HepG2 (cell line): ENCODE measurements around the gene ABHD11. TPM values are rescaled to one million over a fixed set of nuclear protein-coding genes. Genes with fewer than 3 reads are reported as not detected.
A peak's percentile ranks its signal among the peaks of the same experiment; 100 is the strongest.

Experiments
- ATAC-seq: fragments of 200-7000 bp; cut with Tn5 transposase; 3 replicates; pipeline ENCODE4 v1.9.1; 2020; ENCODE audit warnings: mild to moderate bottlenecking, moderate library complexity
- BruUV-seq: library from RNA; stranded (reverse); fragments of 400-500 nt; replicated peaks from 2 replicates; lab custom pipeline; 2021; lab: Mats Ljungman, UMichigan
- CTCF ChIA-PET: fragments of 300-600 bp; formaldehyde crosslinking; extraction: SDS; loops from one replicate; lab custom pipeline; 2021; ENCODE audit warnings: low total read pairs, inconsistent platforms, low intra/inter-chr PET ratio; lab: Yijun Ruan, JAX
- POLR2A ChIA-PET: fragments of 350-600 bp; sonication (Branson Sonifier 250); formaldehyde crosslinking; loops from one replicate; lab custom pipeline; 2020; ENCODE audit warnings: antibody characterized with exemption, inconsistent platforms; lab: Yijun Ruan, JAX
- DNase-seq: peaks from one replicate; pipeline ENCODE4 v3.0.0-alpha.2; 2015; ENCODE audit warnings: low spot score
- FAIRE-seq: peaks from 3 replicates; lab custom pipeline; 2011; peaks lifted over from hg19 to GRCh38; lab: Jason Lieb, UNC
- H2AFZ ChIP-seq: one replicate; pipeline ENCODE4 v1.6.1; 2011; ENCODE audit warnings: low read length, inconsistent platforms
- H3K27ac ChIP-seq: fragments of 300-600 bp; 3 replicates; pipeline ENCODE4 v1.8.0; 2011; ENCODE audit warnings: mixed run types, mild to moderate bottlenecking, mixed read lengths, low read length, inconsistent platforms; ENCODE audit not compliant: insufficient read depth; ENCODE audit errors: extremely low read length
- H3K27me3 ChIP-seq, 2 experiments: fragments of 200-600 bp in 1 of 2; 2 replicates in 1 of 2; 3 replicates in 1 of 2; pipeline versions ENCODE4 v1.6.0 to v1.8.0; 2011; ENCODE audit warnings: low read length in 2 of 2, mild to moderate bottlenecking in 2 of 2, moderate library complexity in 2 of 2, inconsistent platforms in 1 of 2; ENCODE audit not compliant: insufficient read depth in 2 of 2, control insufficient read depth in 1 of 2
- H3K36me3 ChIP-seq, 2 experiments: fragments of 200-600 bp in 1 of 2; replicated peaks in 1 of 2; 2 replicates in 1 of 2; 3 replicates in 1 of 2; pipeline versions ENCODE4 v1.5.1 to v1.8.0; 2011; ENCODE audit warnings: low read length in 2 of 2, inconsistent platforms in 1 of 2; ENCODE audit not compliant: insufficient read depth in 2 of 2, control insufficient read depth in 1 of 2
- H3K4me1 ChIP-seq: 2 replicates; pipeline ENCODE4 v1.5.1; 2012; ENCODE audit warnings: low read length, inconsistent platforms; ENCODE audit not compliant: insufficient read depth
- H3K4me2 ChIP-seq: 2 replicates; pipeline ENCODE4 v1.6.0; 2011; ENCODE audit warnings: low read depth, low read length, inconsistent platforms
- H3K4me3 ChIP-seq, 3 experiments: fragments of 200-600 bp in 1 of 3; sonication (generic), shearing (Covaris generic) in 1 of 3; replicated peaks in 1 of 3; 2 replicates each; pipeline ENCODE4 v1.5.1; 2011 to 2016; ENCODE audit warnings: low read length in 3 of 3, inconsistent platforms in 2 of 3, low read depth in 2 of 3, mild to moderate bottlenecking in 2 of 3, control low read depth in 1 of 3, mixed read lengths in 1 of 3; ENCODE audit not compliant: insufficient read depth in 1 of 3
- H3K79me2 ChIP-seq: one replicate; pipeline ENCODE4 v1.6.1; 2011; ENCODE audit warnings: low read length, inconsistent platforms; ENCODE audit not compliant: insufficient read depth
- H3K9ac ChIP-seq: 2 replicates; pipeline ENCODE4 v1.6.0; 2011; ENCODE audit warnings: mild to moderate bottlenecking, low read depth, low read length, inconsistent platforms; ENCODE audit not compliant: insufficient read depth
- H3K9me3 ChIP-seq: 2 replicates; pipeline ENCODE4 v1.5.1; 2012; ENCODE audit warnings: mild to moderate bottlenecking, low read length
- H4K20me1 ChIP-seq: 2 replicates; pipeline ENCODE4 v1.6.0; 2011; ENCODE audit warnings: inconsistent platforms, mild to moderate bottlenecking, low read length, moderate library complexity; ENCODE audit not compliant: insufficient read depth
- BHLHE40 ChIP-seq: IDR thresholded peaks from 2 replicates; pipeline ENCODE4 v1.6.1; 2011; ENCODE audit warnings: low read length, improper control_type of control experiment
- EP300 ChIP-seq, 3 experiments: sonication (generic) in 1 of 3; formaldehyde crosslinking in 1 of 3; IDR thresholded peaks; 2 replicates each; pipeline versions ENCODE4 v1.5.1 to v1.6.1; 2011 to 2020; ENCODE audit warnings: low read depth in 2 of 3, low read length in 2 of 3, borderline replicate concordance in 1 of 3, improper control_type of control experiment in 1 of 3, mild to moderate bottlenecking in 1 of 3, missing genetic modification reagents in 1 of 3, moderate library complexity in 1 of 3
- GATAD2A ChIP-seq: IDR thresholded peaks from 2 replicates; pipeline ENCODE4 v1.6.1; 2016
- HDAC2 ChIP-seq: sonication (generic); formaldehyde crosslinking; IDR thresholded peaks from 2 replicates; pipeline ENCODE4 v1.4.0; 2020; ENCODE audit warnings: missing genetic modification reagents
- HNRNPL ChIP-seq: fragments of 200-400 bp; formaldehyde crosslinking; IDR thresholded peaks from 2 replicates; pipeline ENCODE4 v1.6.1; 2017; ENCODE audit warnings: mild to moderate bottlenecking, low read depth, low read length
- HOXA3 ChIP-seq: sonication (generic); formaldehyde crosslinking; IDR thresholded peaks from 2 replicates; pipeline ENCODE4 v1.5.0; 2020; ENCODE audit warnings: missing genetic modification reagents
- KDM1A ChIP-seq: IDR thresholded peaks from 2 replicates; pipeline ENCODE4 v1.6.1; 2016; ENCODE audit warnings: missing compliant biosample characterization
- KLF6 ChIP-seq: IDR thresholded peaks from 2 replicates; pipeline ENCODE4 v1.8.0; 2016; ENCODE audit warnings: missing biosample characterization, missing genetic modification reagents
- MAX ChIP-seq: IDR thresholded peaks from 2 replicates; pipeline ENCODE4 v1.6.1; 2012; ENCODE audit warnings: inconsistent platforms
- NR2C2 ChIP-seq: sonication (generic); formaldehyde crosslinking; IDR thresholded peaks from 2 replicates; pipeline ENCODE4 v1.4.0; 2020; ENCODE audit warnings: missing genetic modification reagents, mild to moderate bottlenecking, moderate library complexity, borderline replicate concordance
- NR2F1 ChIP-seq, 2 experiments: fragments of 450-650 bp in 1 of 2; formaldehyde crosslinking in 1 of 2; IDR thresholded peaks; 2 replicates each; pipeline versions ENCODE4 v1.5.0 to v1.6.1; 2016 to 2020; ENCODE audit warnings: mild to moderate bottlenecking in 1 of 2, missing compliant biosample characterization in 1 of 2, missing genetic modification reagents in 1 of 2, moderate library complexity in 1 of 2
- NR2F6 ChIP-seq, 2 experiments: IDR thresholded peaks; 2 replicates each; pipeline ENCODE4 v1.6.1; 2016; ENCODE audit warnings: antibody characterized with exemption in 1 of 2, mild to moderate bottlenecking in 1 of 2
- PAXIP1 ChIP-seq: sonication (generic); formaldehyde crosslinking; conservative IDR thresholded peaks from 2 replicates; pipeline ENCODE4 v1.4.0; 2020; ENCODE audit warnings: mild to moderate bottlenecking, missing genetic modification reagents, moderate library complexity
- PTBP1 ChIP-seq: fragments of 200-400 bp; formaldehyde crosslinking; IDR thresholded peaks from 2 replicates; pipeline ENCODE4 v1.6.1; 2018; ENCODE audit warnings: low read length, low read depth; ENCODE audit not compliant: poor library complexity, severe bottlenecking
- RFX3 ChIP-seq: IDR thresholded peaks from 2 replicates; pipeline ENCODE4 v1.6.1; 2016; ENCODE audit warnings: missing biosample characterization, missing genetic modification reagents
- SIN3A ChIP-seq: IDR thresholded peaks from 2 replicates; pipeline ENCODE4 v1.6.1; 2011; ENCODE audit warnings: low read depth, mild to moderate bottlenecking, control low read depth, low read length, borderline replicate concordance
- TBP ChIP-seq: sonication (generic); formaldehyde crosslinking; IDR thresholded peaks from 2 replicates; pipeline ENCODE4 v1.5.0; 2020; ENCODE audit warnings: missing genetic modification reagents
- XRCC5 ChIP-seq: fragments of 200-400 bp; formaldehyde crosslinking; optimal IDR thresholded peaks from 2 replicates; pipeline ENCODE3; 2017; ENCODE audit warnings: mild to moderate bottlenecking, low read length
- ZBTB7B ChIP-seq: sonication (generic); formaldehyde crosslinking; IDR thresholded peaks from 2 replicates; pipeline ENCODE4 v1.4.0; 2020; ENCODE audit warnings: missing genetic modification reagents
- ZNF136 ChIP-seq: sonication (generic); formaldehyde crosslinking; IDR thresholded peaks from 2 replicates; pipeline ENCODE4 v1.8.1; 2022; ENCODE audit warnings: low read depth, mild to moderate bottlenecking, moderate library complexity, missing genetic modification reagents
- ZNF674 ChIP-seq: sonication (generic); formaldehyde crosslinking; IDR thresholded peaks from 2 replicates; pipeline ENCODE4 v1.5.0; 2020; ENCODE audit warnings: low read depth, mild to moderate bottlenecking, missing genetic modification reagents
- WGBS: methylation state at CpG from one replicate; pipeline ENCODE4 v1.1.6; 2017; ENCODE audit warnings: low lambda C conversion rate; 5-methylcytosine and 5-hydroxymethylcytosine counted together
- in situ Hi-C: cut with HindIII; loops from 2 replicates; pipeline ENCODE4 v1.10.0; 2017; ENCODE audit warnings: low pct_unique_long_range_greater_than_20kb; ENCODE audit not compliant: extremely low pct_ligation_motif_present
- intact Hi-C: fragments of 100-400 bp; cut with micrococcal nuclease; formaldehyde crosslinking; loops from one replicate; pipeline ENCODE4 v1.10.0; 2022; ENCODE audit not compliant: unreplicated experiment
- polyA plus RNA-seq, 8 experiments: library from polyadenylated mRNA; depleted of rRNA in 3 of 8; stranded (reverse) in 7 of 8; unstranded in 1 of 8; fragments of >200 nt; fragmentation: Illumina TruSeq in 4 of 8; extraction: Trizol in 4 of 8; gene quantifications; 2 replicates each; pipeline versions ENCODE4 v1.2.1 to v1.2.3, GENCODE V29; 2011 to 2016; ENCODE audit warnings: low read depth in 4 of 8, missing spikeins in 1 of 8, mixed read lengths in 1 of 8; ENCODE audit not compliant: insufficient read depth in 1 of 8
- total RNA-seq, 5 experiments: library from RNA; depleted of rRNA; stranded (reverse); fragments of >200 nt; fragmentation: Illumina TruSeq; extraction: Trizol; gene quantifications; 2 replicates each; pipeline ENCODE4 v1.2.3, GENCODE V29; 2016; ENCODE audit warnings: low read depth in 1 of 5

Gene ABHD11
- total and polyA plus RNA-seq, 2 of the 13 experiments (the other 11 are each of a cell fraction or from before 2014, with no cell fraction given): 7.0 to 8.1 TPM

GRCh38 chr7:73742753-73743641 lies 4.4 kb upstream of the ABHD11 start:
- 20% methylated on average over 14 of the region's 35 CpGs for WGBS
- Histone ChIP-seq H3K36me3 (no peaks in the 10 kb centered on the region), H3K9ac (peak overlapping the region; percentile 67), H3K4me3 (peak overlapping the region; percentile 24 to 67 (median 45); a peak in 5 of 6 replicates), H2AFZ (peak overlapping the region; percentile 51), H3K79me2 (no peaks in the 10 kb centered on the region), H3K27me3 (no peaks in the 10 kb centered on the region), H4K20me1 (no peaks in the 10 kb centered on the region), H3K4me1 (peaks cover 31% of the 10 kb centered on the region), H3K27ac (peak overlapping the region; percentile 34), H3K9me3 (no peaks in the 10 kb centered on the region), H3K4me2 (peak overlapping the region; percentile 94)
- ATAC-seq (peak; percentile 57), DNase-seq (peak; percentile 85), FAIRE-seq (no peak)
- CTCF ChIA-PET: no interaction called here
- POLR2A ChIA-PET: interaction anchor here (0.6 kb wide), 1 partner anchor 137 kb away, joined by 3 read pairs; no protein-coding TSS in a partner anchor
- intact Hi-C loops (loop anchor here (5.0 kb wide), 1 partner anchor 114 kb away; no protein-coding TSS in a partner anchor), in situ Hi-C loops (no loop called here)
- BruUV-seq: no TSS peak
- TF ChIP-seq KDM1A (CRISPR knock-in tag) (peak; percentile 22; the same call in 1 of the 2 replicates), NR2C2 (CRISPR knock-in tag) (peak; percentile 63), PTBP1 (no peak), BHLHE40 (peak; percentile 69), HNRNPL (peak; percentile 89), ZNF674 (CRISPR knock-in tag) (no peak), ZBTB7B (CRISPR knock-in tag) (peak; percentile 53), KLF6 (no peak), TBP (CRISPR knock-in tag) (no peak), EP300 (IDR thresholded peaks at IDR 0.05; ENCODE audit: low read depth in 2 of 2, low read length in 2 of 2) (peak in 1 of 2 experiments; percentile 27; a peak in 2 of 4 replicates), EP300 (CRISPR knock-in tag; IDR thresholded peaks at IDR 0.05; ENCODE audit: borderline replicate concordance) (no peak), MAX (peak; percentile 77), NR2F6 (IDR thresholded peaks at IDR 0.05) (peak; percentile 77), NR2F6 (CRISPR knock-in tag; IDR thresholded peaks at IDR 0.05) (peak; percentile 85; the same call in 1 of the 2 replicates), NR2F1 (CRISPR knock-in tag; IDR thresholded peaks at IDR 0.05) (peak; percentile 59 to 91; a peak in 3 of 4 replicates), SIN3A (peak; percentile 64; the same call in 1 of the 2 replicates), HDAC2 (CRISPR knock-in tag) (peak; percentile 18; the same call in 1 of the 2 replicates), ZNF136 (CRISPR knock-in tag) (0 out of 2 replicates have a peak, but pooled peaks have one; percentile 47), XRCC5 (peak; percentile 45), RFX3 (CRISPR knock-in tag) (peak; percentile 87), HOXA3 (peak; percentile 52; the same call in 1 of the 2 replicates), PAXIP1 (CRISPR knock-in tag) (peak; percentile 56), GATAD2A (CRISPR knock-in tag) (no peak)
